ENCODE results near the gene SECISBP2. TPM values are rescaled to one million over a fixed set of nuclear protein-coding genes. Genes with fewer than 3 reads are reported as not detected.

The SECISBP2 gene
- polyA plus RNA-seq, 2 of the 4 experiments (the other 2 are of a cell fraction), result 16.3 to 43.4 TPM

DNA sequence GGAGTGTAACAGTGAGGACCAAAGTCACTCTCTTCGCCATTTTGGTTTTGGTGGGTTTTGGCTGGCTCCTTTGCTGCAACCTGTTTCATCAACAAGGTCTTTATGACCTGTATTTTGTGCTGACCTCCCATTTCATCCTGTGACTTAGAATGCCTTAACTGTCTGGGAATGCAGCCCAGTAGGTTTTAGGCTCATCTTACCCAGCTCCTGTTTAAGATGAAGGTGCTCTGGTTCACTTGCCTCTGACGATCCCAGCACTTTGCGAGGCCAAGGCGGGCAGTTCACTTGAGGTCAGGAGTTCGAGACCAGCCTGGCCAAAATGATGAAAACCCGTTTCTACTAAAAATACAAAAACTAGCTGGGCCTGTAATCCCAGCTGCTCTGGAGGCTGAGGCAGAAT is 9.1 kb upstream of the SECISBP2 start (continued):
- TF ChIP-seq, protein P1, sequence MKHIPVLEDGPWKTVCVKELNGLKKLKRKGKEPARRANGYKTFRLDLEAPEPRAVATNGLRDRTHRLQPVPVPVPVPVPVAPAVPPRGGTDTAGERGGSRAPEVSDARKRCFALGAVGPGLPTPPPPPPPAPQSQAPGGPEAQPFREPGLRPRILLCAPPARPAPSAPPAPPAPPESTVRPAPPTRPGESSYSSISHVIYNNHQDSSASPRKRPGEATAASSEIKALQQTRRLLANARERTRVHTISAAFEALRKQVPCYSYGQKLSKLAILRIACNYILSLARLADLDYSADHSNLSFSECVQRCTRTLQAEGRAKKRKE (CRISPR knock-in tag; IDR thresholded peaks at IDR 0.05; ENCODE audit: low read depth), result no peak

DNA sequence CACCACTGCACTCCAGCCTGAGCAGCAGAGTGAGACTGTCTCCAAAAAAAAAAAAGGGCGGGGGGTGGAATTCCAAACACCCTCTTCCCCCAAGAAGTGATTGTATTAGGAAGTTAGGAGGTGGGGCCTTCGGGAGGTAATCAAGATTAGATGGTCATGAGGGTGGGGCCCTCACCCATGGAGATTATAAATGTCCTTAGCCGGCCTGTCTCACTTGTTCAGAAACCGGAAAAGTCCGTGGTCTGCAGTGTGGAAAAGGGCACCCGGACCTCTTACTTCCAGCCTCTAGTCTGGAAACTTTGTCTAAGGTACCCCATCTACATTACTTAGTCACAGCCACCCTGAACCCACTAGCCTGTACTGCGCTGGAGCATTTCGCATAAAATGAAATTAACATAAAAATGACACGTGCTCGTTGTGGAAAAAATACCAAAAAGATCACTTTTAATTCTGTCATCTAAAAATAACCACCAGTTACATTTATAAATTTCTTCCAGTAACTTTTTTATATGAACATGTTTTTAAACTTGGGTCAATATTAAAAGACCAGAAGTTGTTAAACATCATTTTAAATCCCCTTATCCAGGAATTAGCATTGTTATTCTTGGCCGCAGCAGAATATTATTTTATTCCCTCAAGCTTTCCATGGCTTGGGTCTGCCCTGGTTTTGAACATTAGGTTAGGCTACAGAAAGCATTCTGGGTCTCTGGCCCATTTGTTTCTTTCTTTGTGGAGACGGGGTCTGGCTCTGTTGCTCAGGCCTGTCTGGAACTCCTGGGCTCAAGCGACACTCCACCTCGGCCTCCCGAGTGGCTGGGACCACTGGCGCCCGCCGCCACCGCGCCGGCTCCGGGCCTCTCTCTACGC is 8.5 kb upstream of the SECISBP2 start:
- H3K4me2 ChIP-seq, result peak overlapping the region; percentile 95

DNA sequence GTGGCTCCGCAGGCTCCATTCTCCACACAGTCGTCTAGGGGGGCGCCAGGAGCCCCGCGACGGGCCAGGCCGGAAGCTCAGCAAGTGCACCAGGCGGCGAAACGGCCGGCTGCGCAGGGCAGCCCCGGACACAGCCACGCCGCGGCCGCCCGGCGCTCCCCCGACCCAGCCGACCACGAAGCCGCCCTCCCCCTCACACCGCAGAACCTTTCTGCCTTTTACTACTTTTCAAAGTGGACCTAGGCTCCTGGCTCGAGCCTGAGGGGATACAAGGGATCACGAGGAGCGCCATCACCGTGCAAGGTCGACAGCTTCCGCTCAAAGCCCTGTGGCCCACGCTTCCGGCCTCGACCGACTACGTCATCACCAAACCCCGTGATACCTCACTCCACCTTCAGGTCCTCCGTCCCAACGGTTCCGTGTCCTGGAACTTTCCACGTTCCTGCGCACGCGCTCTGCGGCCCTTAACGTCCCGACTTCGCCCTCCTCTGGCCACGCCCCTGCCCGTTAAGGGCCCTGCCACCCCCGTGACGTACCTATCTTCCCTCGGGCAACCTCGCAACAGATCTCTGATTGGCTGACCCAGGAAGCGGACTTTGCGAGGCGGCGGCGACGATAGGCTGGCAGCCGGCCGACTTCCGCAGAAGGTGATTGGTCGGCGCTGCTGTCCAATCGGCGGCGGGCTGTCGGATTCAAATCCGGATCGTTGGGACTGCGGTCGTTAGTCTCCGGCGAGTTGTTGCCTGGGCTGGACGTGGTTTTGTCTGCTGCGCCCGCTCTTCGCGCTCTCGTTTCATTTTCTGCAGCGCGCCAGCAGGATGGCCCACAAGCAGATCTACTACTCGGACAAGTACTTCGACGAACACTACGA is 7.6 kb upstream of the SECISBP2 start, which contains the start of gene CKS2:
Gene CKS2, plus strand, starts transcription at position 721 of the 871 bp plus-strand sequence. Its CDS starts 98 bp downstream, at position 819.
- under 1% methylated on average over 21 of the region's 86 CpGs for WGBS (ENCODE audit: missing lambda C conversion rate)
- H3K4me1 ChIP-seq, result peaks cover 29% of the 10 kb centered on the region
- H3K9me3 ChIP-seq, result no peaks in the 10 kb centered on the region
- ATAC-seq (peak; percentile 95 to 96), FAIRE-seq (peak; percentile 99), DNase-seq (ENCODE audit: low read depth in 1 of 2, low spot score in 1 of 2) (peak; percentile 94 to 100)
- peak within 1 kb of the TSS; percentile 96 for H3K4me2 ChIP-seq
- H3K4me3 ChIP-seq, result peak within 1 kb of the TSS; percentile 98
- ChIA-PET CTCF (interaction anchor here (0.7 to 1.4 kb wide), 3 partner anchors 8 to 238 kb away, joined by 3 to 5 read pairs (median 3); partner anchors contain the start of gene SECISBP2), POLR2A (interaction anchor here (0.6 to 1.5 kb wide), 7 partner anchors 8 to 290 kb away, joined by 3 to 7 read pairs (median 4); partner anchors contain the start of gene SECISBP2)
- H3K27ac ChIP-seq, result peak within 1 kb of the TSS; percentile 99
- TF ChIP-seq NFE2L2 (conservative IDR thresholded peaks at IDR 0.05; ENCODE audit: low read length) (no peak), HDAC2 (IDR thresholded peaks at IDR 0.05) (no peak), MAFK (IDR thresholded peaks at IDR 0.05; ENCODE audit: partially characterized antibody) (peak; percentile 2), SREBF2 (IDR thresholded peaks at IDR 0.05) (no peak), POLR2AphosphoS2 (conservative IDR thresholded peaks at IDR 0.05; ENCODE audit: low read length) (no peak; the same call in 1 of the 2 replicates), GATA3 (IDR thresholded peaks at IDR 0.05; ENCODE audit: borderline replicate concordance) (peak; percentile 21; the same call in 1 of the 2 replicates), NR3C1 (IDR thresholded peaks at IDR 0.05) (no peak), HEYL (CRISPR knock-in tag; IDR thresholded peaks at IDR 0.05) (no peak), CBX8 (IDR thresholded peaks at IDR 0.05) (no peak), MAZ (IDR thresholded peaks at IDR 0.05; ENCODE audit: borderline replicate concordance, low read depth, low read length) (no peak), MYC (IDR thresholded peaks at IDR 0.05; ENCODE audit: borderline replicate concordance, low read length) (peak; percentile 44; the same call in 1 of the 2 replicates), KDM5A (IDR thresholded peaks at IDR 0.05) (no peak), EP300 (IDR thresholded peaks at IDR 0.05) (0 out of 5 replicates have a peak, but pooled peaks of 1 of the 2 experiments have one; percentile 24), NPAS2 (CRISPR knock-in tag; IDR thresholded peaks at IDR 0.05; ENCODE audit: borderline replicate concordance) (0 out of 2 replicates have a peak, but pooled peaks have one; percentile 28), ZFP36 (IDR thresholded peaks at IDR 0.05; ENCODE audit: borderline replicate concordance, partially characterized antibody) (no peak), ZC3H11A (IDR thresholded peaks at IDR 0.05) (no peak), TP53 (CRISPR knock-in tag; IDR thresholded peaks at IDR 0.05) (0 out of 2 replicates have a peak, but pooled peaks have one; percentile 56)
- TF ChIP-seq, protein P2, sequence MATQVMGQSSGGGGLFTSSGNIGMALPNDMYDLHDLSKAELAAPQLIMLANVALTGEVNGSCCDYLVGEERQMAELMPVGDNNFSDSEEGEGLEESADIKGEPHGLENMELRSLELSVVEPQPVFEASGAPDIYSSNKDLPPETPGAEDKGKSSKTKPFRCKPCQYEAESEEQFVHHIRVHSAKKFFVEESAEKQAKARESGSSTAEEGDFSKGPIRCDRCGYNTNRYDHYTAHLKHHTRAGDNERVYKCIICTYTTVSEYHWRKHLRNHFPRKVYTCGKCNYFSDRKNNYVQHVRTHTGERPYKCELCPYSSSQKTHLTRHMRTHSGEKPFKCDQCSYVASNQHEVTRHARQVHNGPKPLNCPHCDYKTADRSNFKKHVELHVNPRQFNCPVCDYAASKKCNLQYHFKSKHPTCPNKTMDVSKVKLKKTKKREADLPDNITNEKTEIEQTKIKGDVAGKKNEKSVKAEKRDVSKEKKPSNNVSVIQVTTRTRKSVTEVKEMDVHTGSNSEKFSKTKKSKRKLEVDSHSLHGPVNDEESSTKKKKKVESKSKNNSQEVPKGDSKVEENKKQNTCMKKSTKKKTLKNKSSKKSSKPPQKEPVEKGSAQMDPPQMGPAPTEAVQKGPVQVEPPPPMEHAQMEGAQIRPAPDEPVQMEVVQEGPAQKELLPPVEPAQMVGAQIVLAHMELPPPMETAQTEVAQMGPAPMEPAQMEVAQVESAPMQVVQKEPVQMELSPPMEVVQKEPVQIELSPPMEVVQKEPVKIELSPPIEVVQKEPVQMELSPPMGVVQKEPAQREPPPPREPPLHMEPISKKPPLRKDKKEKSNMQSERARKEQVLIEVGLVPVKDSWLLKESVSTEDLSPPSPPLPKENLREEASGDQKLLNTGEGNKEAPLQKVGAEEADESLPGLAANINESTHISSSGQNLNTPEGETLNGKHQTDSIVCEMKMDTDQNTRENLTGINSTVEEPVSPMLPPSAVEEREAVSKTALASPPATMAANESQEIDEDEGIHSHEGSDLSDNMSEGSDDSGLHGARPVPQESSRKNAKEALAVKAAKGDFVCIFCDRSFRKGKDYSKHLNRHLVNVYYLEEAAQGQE (IDR thresholded peaks at IDR 0.05), result no peak
- TF ChIP-seq, protein P1 (CRISPR knock-in tag; IDR thresholded peaks at IDR 0.05; ENCODE audit: low read depth), result peak; percentile 68; the same call in 1 of the 2 replicates
- TF ChIP-seq, protein P3, sequence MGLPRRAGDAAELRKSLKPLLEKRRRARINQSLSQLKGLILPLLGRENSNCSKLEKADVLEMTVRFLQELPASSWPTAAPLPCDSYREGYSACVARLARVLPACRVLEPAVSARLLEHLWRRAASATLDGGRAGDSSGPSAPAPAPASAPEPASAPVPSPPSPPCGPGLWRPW (IDR thresholded peaks at IDR 0.05), result no peak
- TF ChIP-seq, protein P4, sequence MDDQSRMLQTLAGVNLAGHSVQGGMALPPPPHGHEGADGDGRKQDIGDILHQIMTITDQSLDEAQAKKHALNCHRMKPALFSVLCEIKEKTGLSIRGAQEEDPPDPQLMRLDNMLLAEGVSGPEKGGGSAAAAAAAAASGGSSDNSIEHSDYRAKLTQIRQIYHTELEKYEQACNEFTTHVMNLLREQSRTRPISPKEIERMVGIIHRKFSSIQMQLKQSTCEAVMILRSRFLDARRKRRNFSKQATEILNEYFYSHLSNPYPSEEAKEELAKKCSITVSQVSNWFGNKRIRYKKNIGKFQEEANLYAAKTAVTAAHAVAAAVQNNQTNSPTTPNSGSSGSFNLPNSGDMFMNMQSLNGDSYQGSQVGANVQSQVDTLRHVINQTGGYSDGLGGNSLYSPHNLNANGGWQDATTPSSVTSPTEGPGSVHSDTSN (IDR thresholded peaks at IDR 0.05), result peak; percentile 56; the same call in 1 of the 2 replicates

More for the DNA sequence above, 8.5 kb upstream of the SECISBP2 start:
- Histone ChIP-seq H3K4me1 (peaks cover 20% of the 10 kb centered on the region), H3K4me3 (peak overlapping the region; percentile 90), H3K27ac (peak overlapping the region; percentile 99), H3K9me3 (no peaks in the 10 kb centered on the region)
- WGBS (ENCODE audit: missing lambda C conversion rate), result 36% methylated on average over 12 of the region's 23 CpGs
- no peak for DNase-seq (ENCODE audit: low read depth in 1 of 2, low spot score in 1 of 2)
- CTCF ChIA-PET, result interaction anchor here (0.7 to 1.4 kb wide), 2 partner anchors 9 to 31 kb away, joined by 3 to 5 read pairs; partner anchors contain the start of gene SECISBP2
- POLR2A ChIA-PET, result interaction anchor here (0.6 to 1.5 kb wide), 7 partner anchors 9 to 289 kb away, joined by 3 to 7 read pairs (median 4); partner anchors contain the start of gene SECISBP2
- FAIRE-seq, result no peak
- ATAC-seq, result no peak; a peak in 1 of 6 replicates
- no peak for TF ChIP-seq RARB (CRISPR knock-in tag; IDR thresholded peaks at IDR 0.05)
- TF ChIP-seq NR3C1 (IDR thresholded peaks at IDR 0.05), result no peak
- TF ChIP-seq JUNB (IDR thresholded peaks at IDR 0.05), result no peak
- TF ChIP-seq, protein P5, sequence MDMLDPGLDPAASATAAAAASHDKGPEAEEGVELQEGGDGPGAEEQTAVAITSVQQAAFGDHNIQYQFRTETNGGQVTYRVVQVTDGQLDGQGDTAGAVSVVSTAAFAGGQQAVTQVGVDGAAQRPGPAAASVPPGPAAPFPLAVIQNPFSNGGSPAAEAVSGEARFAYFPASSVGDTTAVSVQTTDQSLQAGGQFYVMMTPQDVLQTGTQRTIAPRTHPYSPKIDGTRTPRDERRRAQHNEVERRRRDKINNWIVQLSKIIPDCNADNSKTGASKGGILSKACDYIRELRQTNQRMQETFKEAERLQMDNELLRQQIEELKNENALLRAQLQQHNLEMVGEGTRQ (IDR thresholded peaks at IDR 0.05), result no peak
